D721Med (cell line): ENCODE measurements around the gene IL20RB.
"Not testable (repeated sequence)": the region's sequence is repeated elsewhere in the genome, so short reads cannot be mapped to it uniquely, and the experiment has no call there.

Experiments used
- DNase-seq: peaks from one replicate; pipeline ENCODE4 v3.0.0; 2011; ENCODE audit warnings: low spot score; ENCODE audit not compliant: insufficient read length
- FAIRE-seq: peaks from 2 replicates; lab custom pipeline; 2011; peaks lifted over from hg19 to GRCh38; lab: Jason Lieb, UNC
- CTCF ChIP-seq: IDR thresholded peaks from 2 replicates; pipeline ENCODE4 v1.5.1; 2012; ENCODE audit warnings: mild to moderate bottlenecking, control low read depth; ENCODE audit not compliant: insufficient read depth; ENCODE audit errors: missing control alignments

IL20RB gene

DNA sequence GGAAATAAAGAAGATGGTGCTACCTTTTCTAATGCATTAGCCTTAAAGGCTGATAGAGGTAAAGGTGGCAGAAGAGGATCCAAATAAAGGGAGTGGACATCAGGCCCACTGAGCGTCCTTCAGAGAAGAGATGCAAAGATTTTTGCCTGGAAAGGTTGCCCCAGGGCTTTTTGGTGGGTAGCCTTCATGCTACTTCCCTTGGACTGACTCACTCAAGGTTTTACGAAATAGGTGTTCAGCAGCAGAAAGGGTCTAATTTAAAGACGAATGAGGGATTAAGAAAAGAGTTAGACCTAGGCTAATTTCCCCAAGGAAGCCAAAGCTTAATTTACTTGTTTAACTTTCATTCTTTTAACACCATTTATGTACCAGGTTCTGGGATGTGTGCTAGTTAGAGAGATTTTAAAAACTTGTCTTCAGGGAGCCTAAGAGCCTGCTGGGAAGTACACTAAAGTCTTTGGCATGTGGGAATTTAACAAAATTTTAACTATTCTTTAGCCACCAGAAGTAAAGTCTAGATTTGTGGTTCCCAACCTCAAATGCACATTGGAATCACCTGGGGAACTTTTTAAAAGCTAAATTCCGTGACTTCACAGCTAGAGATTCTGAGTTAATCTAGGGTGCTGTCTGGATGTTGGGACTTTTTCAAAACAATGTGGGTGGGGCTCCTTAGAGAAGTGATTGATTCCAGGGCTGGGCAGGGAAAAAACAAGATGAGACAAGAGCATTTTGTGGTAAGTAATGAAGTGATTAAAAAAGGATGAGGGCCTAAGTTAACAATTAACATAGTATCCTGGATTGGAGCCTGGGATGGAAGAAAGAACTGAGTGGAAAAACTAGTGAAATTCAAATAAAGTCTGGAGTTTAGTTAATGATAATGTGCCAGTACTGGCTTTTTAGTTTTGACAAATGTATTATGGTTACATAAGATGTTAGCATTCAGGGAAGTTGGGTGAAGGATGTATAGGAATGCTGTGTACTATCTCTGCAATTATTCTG is 3.4 kb downstream of the IL20RB start:
- no peak for TF ChIP-seq CTCF
- no peak for FAIRE-seq
- no peak for DNase-seq

DNA sequence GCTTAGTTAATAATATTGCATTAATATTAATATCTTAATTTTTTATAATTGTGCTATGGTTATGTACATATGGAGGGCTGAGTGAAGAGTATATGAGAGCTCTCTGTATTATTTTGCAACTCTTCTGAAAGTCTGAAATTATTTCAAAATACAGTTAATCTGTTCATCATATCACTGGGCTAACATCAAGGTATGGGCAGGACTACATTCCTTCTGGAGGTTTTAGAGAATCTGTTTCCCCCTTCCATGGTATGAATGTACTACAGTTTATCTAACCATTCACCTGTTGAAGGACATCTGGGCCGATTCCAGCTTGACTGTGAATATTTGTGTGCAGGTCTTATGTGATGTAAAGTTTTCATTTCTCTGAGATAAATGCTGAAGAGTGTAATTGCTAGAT is 5.1 kb downstream of the IL20RB start:
- DNase-seq (no peak), FAIRE-seq (no peak)
- no peak for TF ChIP-seq CTCF

GRCh38 chr3:136969539-136969938 is 11.8 kb downstream of the IL20RB start:
- DNase-seq, FAIRE-seq: not testable (repeated sequence)

GRCh38 chr3:136973352-136973751 is 15.6 kb downstream of the IL20RB start:
- no peak for FAIRE-seq
- no peak for TF ChIP-seq CTCF
- DNase-seq = no peak

DNA sequence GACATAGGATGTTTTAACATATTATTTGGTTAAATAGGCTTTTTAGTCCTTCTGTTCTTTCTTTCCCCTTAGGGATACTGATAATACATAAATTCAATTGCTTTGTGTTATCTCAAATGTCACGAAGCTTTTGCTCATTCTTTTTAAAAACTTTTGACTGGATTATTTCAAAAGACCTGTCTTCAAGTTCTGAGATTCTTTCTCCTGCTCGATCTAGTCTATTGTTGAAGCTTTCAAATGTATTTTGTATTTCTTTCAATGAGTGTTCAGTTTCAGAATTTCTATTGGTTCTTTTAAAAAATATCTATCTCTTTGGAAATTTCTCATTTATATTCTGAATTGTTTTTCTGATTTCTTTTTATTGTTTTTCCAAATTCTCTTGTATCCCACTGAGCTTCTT is 16.9 kb downstream of the IL20RB start:
- DNase-seq (no peak), FAIRE-seq (no peak)
- TF ChIP-seq CTCF = no peak

- no peak for FAIRE-seq
- no peak for DNase-seq
- no peak for TF ChIP-seq CTCF
Observed at GRCh38 chr3:136979204-136979603, 21.4 kb downstream of the IL20RB start.

DNA sequence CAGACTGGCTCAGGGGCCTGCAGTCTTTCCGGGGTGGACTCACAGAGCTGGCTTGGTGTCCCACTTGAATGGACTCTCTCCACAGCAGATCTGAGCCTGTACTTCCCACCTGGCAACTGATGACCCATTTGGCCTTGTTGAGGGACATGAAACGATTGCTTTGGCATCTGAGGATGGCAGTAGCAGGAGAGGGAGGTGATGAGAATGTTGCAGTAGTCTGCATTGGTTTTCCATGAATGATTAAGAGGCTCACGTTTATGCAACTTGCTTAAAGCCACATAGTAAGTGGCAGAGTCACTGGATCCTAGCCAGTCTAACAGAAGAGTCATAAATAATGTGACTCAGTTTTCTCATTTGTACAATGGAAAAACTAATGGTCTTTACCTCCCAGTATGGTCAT is 21.9 kb downstream of the IL20RB start:
- DNase-seq (no peak), FAIRE-seq (no peak)
- no peak for TF ChIP-seq CTCF
